ENCODE measurements around the gene ABCF2. TPM values are rescaled to one million over a fixed set of nuclear protein-coding genes. Genes with fewer than 3 reads are reported as not detected.

The ABCF2 gene
- total RNA-seq, 1 experiment from 2014 or later: 63.7 TPM

- TF ChIP-seq SIN3A (IDR thresholded peaks at IDR 0.05; ENCODE audit: low read depth) (no peak), YY1 (IDR thresholded peaks at IDR 0.05; ENCODE audit: extremely low read depth, insufficient replicate concordance, low read depth, low read length) (peak; percentile 56), FOSL1 (IDR thresholded peaks at IDR 0.05; ENCODE audit: low read depth) (no peak), ZNF274 (IDR thresholded peaks at IDR 0.05; ENCODE audit: low read depth, low read length) (no peak), EZH2phosphoT487 (IDR thresholded peaks at IDR 0.05; ENCODE audit: borderline replicate concordance) (no peak), ELF1 (IDR thresholded peaks at IDR 0.05; ENCODE audit: borderline replicate concordance, low read depth) (no peak), EGR1 (IDR thresholded peaks at IDR 0.05; ENCODE audit: low read depth) (no peak), POLR2AphosphoS5 (IDR thresholded peaks at IDR 0.05; ENCODE audit: low read depth, low read length) (peak; percentile 95), CBX3 (IDR thresholded peaks at IDR 0.05; ENCODE audit: low read depth) (no peak), CEBPB (IDR thresholded peaks at IDR 0.05; ENCODE audit: low read depth) (no peak), POLR2A (IDR thresholded peaks at IDR 0.05; ENCODE audit: borderline replicate concordance, extremely low read depth, insufficient read depth, insufficient read length) (no peak), EZH2 (IDR thresholded peaks at IDR 0.05) (no peak)
- TF ChIP-seq, protein P1, sequence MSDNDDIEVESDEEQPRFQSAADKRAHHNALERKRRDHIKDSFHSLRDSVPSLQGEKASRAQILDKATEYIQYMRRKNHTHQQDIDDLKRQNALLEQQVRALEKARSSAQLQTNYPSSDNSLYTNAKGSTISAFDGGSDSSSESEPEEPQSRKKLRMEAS (IDR thresholded peaks at IDR 0.05): no peak
- TF ChIP-seq, protein P2, sequence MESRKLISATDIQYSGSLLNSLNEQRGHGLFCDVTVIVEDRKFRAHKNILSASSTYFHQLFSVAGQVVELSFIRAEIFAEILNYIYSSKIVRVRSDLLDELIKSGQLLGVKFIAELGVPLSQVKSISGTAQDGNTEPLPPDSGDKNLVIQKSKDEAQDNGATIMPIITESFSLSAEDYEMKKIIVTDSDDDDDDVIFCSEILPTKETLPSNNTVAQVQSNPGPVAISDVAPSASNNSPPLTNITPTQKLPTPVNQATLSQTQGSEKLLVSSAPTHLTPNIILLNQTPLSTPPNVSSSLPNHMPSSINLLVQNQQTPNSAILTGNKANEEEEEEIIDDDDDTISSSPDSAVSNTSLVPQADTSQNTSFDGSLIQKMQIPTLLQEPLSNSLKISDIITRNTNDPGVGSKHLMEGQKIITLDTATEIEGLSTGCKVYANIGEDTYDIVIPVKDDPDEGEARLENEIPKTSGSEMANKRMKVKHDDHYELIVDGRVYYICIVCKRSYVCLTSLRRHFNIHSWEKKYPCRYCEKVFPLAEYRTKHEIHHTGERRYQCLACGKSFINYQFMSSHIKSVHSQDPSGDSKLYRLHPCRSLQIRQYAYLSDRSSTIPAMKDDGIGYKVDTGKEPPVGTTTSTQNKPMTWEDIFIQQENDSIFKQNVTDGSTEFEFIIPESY (IDR thresholded peaks at IDR 0.05; ENCODE audit: extremely low read depth, insufficient replicate concordance, low read length): no peak
These were observed 5.3 kb upstream of the ABCF2 start, which contains the start of gene CHPF2 (continued) for GRCh38 chr7:151232091-151232916.
